IPS DF 4.7 (cell line): ENCODE results near the gene BCR.

Experiments used
- DNase-seq: peaks from one replicate; pipeline ENCODE4 v3.0.0-alpha.2; 2013; ENCODE audit warnings: low spot score; ENCODE audit errors: extremely low read depth

BCR gene

GRCh38 chr22:23258826-23259170, 78.5 kb downstream of the BCR start:
- no peak for DNase-seq

GRCh38 chr22:23259916-23260644, 79.8 kb downstream of the BCR start:
- no peak for DNase-seq

- DNase-seq, result no peak
Measured at GRCh38 chr22:23260645-23261581, 80.6 kb downstream of the BCR start.

GRCh38 chr22:23261900-23262450, 81.7 kb downstream of the BCR start:
- DNase-seq, result no peak

GRCh38 chr22:23262518-23263332, 82.4 kb downstream of the BCR start:
- DNase-seq, result no peak

GRCh38 chr22:23263651-23264555, 83.6 kb downstream of the BCR start:
- no peak for DNase-seq

- DNase-seq, result no peak
Measured at GRCh38 chr22:23264610-23265367, 84.5 kb downstream of the BCR start.

GRCh38 chr22:23265368-23265700, 85.0 kb downstream of the BCR start:
- no peak for DNase-seq

GRCh38 chr22:23266780-23267179, 86.5 kb downstream of the BCR start:
- no peak for DNase-seq

- no peak for DNase-seq
Measured at GRCh38 chr22:23267226-23268043, 87.1 kb downstream of the BCR start.

- DNase-seq, result no peak
Measured at GRCh38 chr22:23268139-23268712, 87.9 kb downstream of the BCR start.

- no peak for DNase-seq
Measured at GRCh38 chr22:23268877-23269276, 88.6 kb downstream of the BCR start.

GRCh38 chr22:23269441-23270211, 89.3 kb downstream of the BCR start:
- no peak for DNase-seq

- no peak for DNase-seq
Measured at GRCh38 chr22:23270212-23270733, 90.0 kb downstream of the BCR start.

- DNase-seq, result no peak
Measured at GRCh38 chr22:23270798-23271596, 90.7 kb downstream of the BCR start.

- no peak for DNase-seq
Measured at GRCh38 chr22:23271597-23271908, 91.2 kb downstream of the BCR start.

- DNase-seq, result no peak
Measured at GRCh38 chr22:23272371-23272770, 92.1 kb downstream of the BCR start.
